ENCODE data around the gene CUEDC1.

- TF ChIP-seq POLR2A (IDR thresholded peaks at IDR 0.05; ENCODE audit: low read depth, low read length), result no peak
- TF ChIP-seq TAF1 (IDR thresholded peaks at IDR 0.05; ENCODE audit: borderline replicate concordance, low read depth, low read length), result no peak
- TF ChIP-seq POLR2AphosphoS5 (IDR thresholded peaks at IDR 0.05; ENCODE audit: low read depth, low read length), result no peak
Observed at GRCh38 chr17:57833179-57833939, 121.9 kb downstream of the CUEDC1 start.

All from GM12892 (cell line).